B cell (primary cell): Measurements from ENCODE around the gene ADARB2. TPM values are rescaled to one million over a fixed set of nuclear protein-coding genes. Genes with fewer than 3 reads are reported as not detected.

Source experiments
- ATAC-seq: fragments of 200-7000 bp; cut with Tn5 transposase; one replicate; pipeline ENCODE4 v1.10.0; 2021; ENCODE audit warnings: low read depth, mild to moderate bottlenecking, moderate number of reproducible peaks, moderate library complexity
- CTCF ChIA-PET: fragments of 350-600 bp; sonication (Branson Sonifier 250); formaldehyde crosslinking; loops from one replicate; lab custom pipeline; 2021; ENCODE audit warnings: antibody characterized with exemption, inconsistent platforms; lab: Charles Lee
- POLR2A ChIA-PET: fragments of 350-600 bp; sonication (Branson Sonifier 250); formaldehyde crosslinking; loops from one replicate; lab custom pipeline; 2021; ENCODE audit warnings: antibody characterized with exemption; lab: Charles Lee
- DNase-seq: peaks from one replicate; pipeline ENCODE4 v3.0.0; 2013
- H2AFZ ChIP-seq: 2 replicates; pipeline ENCODE4 v1.6.1; 2012; ENCODE audit warnings: mild to moderate bottlenecking, low read depth, low read length; ENCODE audit not compliant: insufficient read depth, poor library complexity, severe bottlenecking
- H3K27ac ChIP-seq, 2 donors: 1 replicate in 1 of 2; 2 replicates in 1 of 2; pipeline ENCODE4 v1.5.1; 2012 to 2013; ENCODE audit warnings: low read length in 2 of 2, mild to moderate bottlenecking in 2 of 2, moderate library complexity in 1 of 2
- H3K27me3 ChIP-seq, 4 experiments: fragments of 200-600 bp in 1 of 4; sonication (generic) in 1 of 4; replicated peaks in 1 of 4; 1 replicate in 2 of 4; 2 replicates in 2 of 4; pipeline versions ENCODE4 v1.6.1 to v1.7.0; 2013 to 2016; ENCODE audit warnings: low read length in 3 of 4, mild to moderate bottlenecking in 2 of 4, mixed read lengths in 1 of 4, moderate library complexity in 1 of 4; ENCODE audit not compliant: insufficient read depth in 4 of 4, control insufficient read depth in 3 of 4; ENCODE audit errors: control extremely low read depth in 1 of 4
- H3K36me3 ChIP-seq, 2 experiments: replicated peaks in 1 of 2; 1 replicate in 1 of 2; 2 replicates in 1 of 2; pipeline versions ENCODE4 v1.6.1 to v1.7.1; 2013; ENCODE audit warnings: low read length in 1 of 2; ENCODE audit not compliant: insufficient read depth in 2 of 2, control insufficient read depth in 1 of 2; ENCODE audit errors: control extremely low read depth in 1 of 2, extremely low read depth in 1 of 2
- H3K4me1 ChIP-seq, 2 donors: fragments of 200-600 bp in 1 of 2; sonication (generic) in 1 of 2; 1 replicate in 1 of 2; 2 replicates in 1 of 2; pipeline versions ENCODE4 v1.5.1 to v1.6.1; 2013 to 2017; ENCODE audit warnings: low read length in 2 of 2; ENCODE audit not compliant: control insufficient read depth in 2 of 2, insufficient read depth in 2 of 2
- H3K4me2 ChIP-seq: replicated peaks from 2 replicates; pipeline ENCODE3; 2012; ENCODE audit warnings: mild to moderate bottlenecking, low read depth, low read length; ENCODE audit not compliant: poor library complexity, severe bottlenecking
- H3K4me3 ChIP-seq, 5 experiments: fragments of 200-600 bp in 1 of 5; sonication (generic) in 1 of 5; 1 replicate in 3 of 5; 2 replicates in 2 of 5; pipeline versions ENCODE4 v1.5.1 to v1.7.0; 2011 to 2016; ENCODE audit warnings: low read length in 4 of 5, mild to moderate bottlenecking in 4 of 5, low read depth in 2 of 5, control low read depth in 1 of 5, moderate library complexity in 1 of 5; ENCODE audit not compliant: insufficient read depth in 1 of 5; ENCODE audit errors: control extremely low read depth in 1 of 5, extremely low read depth in 1 of 5
- H3K79me2 ChIP-seq: fragments of 200-600 bp; sonication (generic); one replicate; pipeline ENCODE4 v1.6.0; 2016; ENCODE audit warnings: low read length; ENCODE audit not compliant: control insufficient read depth, insufficient read depth
- H3K9ac ChIP-seq: fragments of 200-600 bp; sonication (generic); 2 replicates; pipeline ENCODE4 v1.6.1; 2017; ENCODE audit warnings: mild to moderate bottlenecking, low read length, moderate library complexity
- H3K9me3 ChIP-seq, 3 donors: one replicate each; pipeline versions ENCODE4 v1.6.1 to v1.7.1; 2013; ENCODE audit warnings: low read length in 2 of 3; ENCODE audit not compliant: control insufficient read depth in 2 of 3, insufficient read depth in 1 of 3; ENCODE audit errors: control extremely low read depth in 1 of 3
- H4K20me1 ChIP-seq: 2 replicates; pipeline ENCODE4 v1.6.0; 2012; ENCODE audit warnings: mild to moderate bottlenecking, low read length; ENCODE audit not compliant: insufficient read depth, control insufficient read depth, poor library complexity, severe bottlenecking
- H3K27ac Mint-ChIP-seq: one replicate; pipeline ENCODE4 v1.8.0; 2021; ENCODE audit warnings: mixed read lengths
- H3K27me3 Mint-ChIP-seq: one replicate; pipeline ENCODE4 v1.8.0; 2021; ENCODE audit warnings: mixed read lengths
- H3K4me1 Mint-ChIP-seq: one replicate; pipeline ENCODE4 v1.8.0; 2021; ENCODE audit warnings: mixed read lengths
- H3K4me3 Mint-ChIP-seq: one replicate; pipeline ENCODE4 v1.8.0; 2021; ENCODE audit warnings: mixed read lengths
- H3K9me3 Mint-ChIP-seq: one replicate; pipeline ENCODE4 v1.8.0; 2022; ENCODE audit warnings: mixed read lengths; ENCODE audit not compliant: insufficient read depth
- CTCF ChIP-seq: fragments of 200-600 bp; IDR thresholded peaks from one replicate; pipeline ENCODE4 v1.8.0; 2022; ENCODE audit warnings: antibody characterized with exemption, mild to moderate bottlenecking
- EZH2 ChIP-seq: IDR thresholded peaks from 2 replicates; pipeline ENCODE4 v1.6.1; 2012; ENCODE audit warnings: borderline replicate concordance, low read depth, mild to moderate bottlenecking, moderate library complexity, low read length; ENCODE audit not compliant: insufficient read depth, poor library complexity, severe bottlenecking
- WGBS: methylation state at CpG from one replicate; pipeline ENCODE4 v1.1.5; 2013; ENCODE audit warnings: missing lambda C conversion rate; ENCODE audit not compliant: insufficient coverage; 5-methylcytosine and 5-hydroxymethylcytosine counted together
- intact Hi-C: fragments of 100-400 bp; cut with micrococcal nuclease; formaldehyde crosslinking; loops from one replicate; pipeline ENCODE4 v1.10.0; 2022
- polyA plus RNA-seq: library from polyadenylated mRNA; depleted of rRNA; stranded (reverse); fragments of >200 nt; gene quantifications from 2 replicates; pipeline ENCODE4 v1.2.3, GENCODE V29; 2012
- total RNA-seq, 2 donors: library from RNA; stranded (reverse); fragments of 120-200 nt in 1 of 2; gene quantifications; 1 replicate in 1 of 2; 2 replicates in 1 of 2; pipeline versions ENCODE4 v1.2.3 to v1.2.4, GENCODE V29; 2013 to 2022

The ADARB2 gene
- total and polyA plus RNA-seq, 2 donors (not counting 1 experiment from before 2014, with no cell fraction given) = 0.13 to 0.96 TPM

GRCh38 chr10:1514681-1515080 lies 222.6 kb downstream of the ADARB2 start:
- Histone ChIP-seq H3K9me3 (peaks cover 0 to 4% (median 0%) of the 10 kb centered on the region in 3 donors), H3K4me2 (no peak overlapping the region)

GRCh38 chr10:1513221-1513620 lies 224.1 kb downstream of the ADARB2 start:
- no peak for DNase-seq
- Histone ChIP-seq H3K4me2 (no peak overlapping the region), H3K4me1 (no peaks in the 10 kb centered on the region), H3K36me3 (no peaks in the 10 kb centered on the region), H3K27ac (no peak overlapping the region), H3K4me3 (no peak overlapping the region), H3K9ac (no peak overlapping the region), H3K27me3 (peaks cover 0 to 4% (median 0%) of the 10 kb centered on the region in 4 experiments), H3K9me3 (peaks cover 0 to 6% (median 0%) of the 10 kb centered on the region in 3 donors), H3K79me2 (no peaks in the 10 kb centered on the region), H4K20me1 (no peaks in the 10 kb centered on the region), H2AFZ (no peak overlapping the region)
- CTCF ChIA-PET = no interaction called here
- intact Hi-C loops = no loop called here
- Mint-ChIP-seq H3K9me3 (no peaks in the 10 kb centered on the region), H3K27ac (no peak overlapping the region), H3K27me3 (peaks cover 7% of the 10 kb centered on the region), H3K4me1 (peaks cover 7% of the 10 kb centered on the region), H3K4me3 (no peak overlapping the region)
- no peak for TF ChIP-seq CTCF
- no peak for TF ChIP-seq EZH2
- WGBS = 93% methylated on average over 14 of the region's 14 CpGs
- ATAC-seq = no peak
- POLR2A ChIA-PET = interaction anchor here (0.7 kb wide), 1 partner anchor 10 kb away, joined by 3 read pairs; no protein-coding TSS in a partner anchor

More at GRCh38 chr10:1514681-1515080, 222.6 kb downstream of the ADARB2 start:
- ATAC-seq = no peak
- no peaks in the 10 kb centered on the region for H3K79me2 ChIP-seq
- H3K4me1 ChIP-seq = no peaks in the 10 kb centered on the region
- no peak for TF ChIP-seq CTCF
- no peak overlapping the region for H3K4me3 ChIP-seq
- 86% methylated on average over 7 of the region's 8 CpGs for WGBS
- no peak for DNase-seq
- H4K20me1 ChIP-seq = no peaks in the 10 kb centered on the region
- H3K9ac ChIP-seq = no peak overlapping the region
- Mint-ChIP-seq H3K9me3 (no peaks in the 10 kb centered on the region), H3K27me3 (peaks cover 11% of the 10 kb centered on the region), H3K4me1 (peaks cover 7% of the 10 kb centered on the region), H3K4me3 (no peak overlapping the region), H3K27ac (no peak overlapping the region)
- H3K27me3 ChIP-seq = peaks cover 0 to 4% (median 0%) of the 10 kb centered on the region in 4 experiments
- H3K36me3 ChIP-seq = no peaks in the 10 kb centered on the region
- no peak overlapping the region for H2AFZ ChIP-seq
- POLR2A ChIA-PET = no interaction called here
- intact Hi-C loops = no loop called here
- no peak overlapping the region for H3K27ac ChIP-seq
- CTCF ChIA-PET = no interaction called here
